Activated T-helper 17 cell treated with anti-CD3 and anti-CD28 coated beads, Interleukin-2, amount 50 U/mL, for 72 hours (primary cell): ENCODE measurements around the gene COL12A1. TPM values are rescaled to one million over a fixed set of nuclear protein-coding genes. Genes with fewer than 3 reads are reported as not detected.

ENCODE experiments used
- ATAC-seq: fragments of 150-1000 bp; cut with Tn5 transposase; replicated peaks from 2 replicates; pipeline ENCODE4 v1.10.0; 2021; ENCODE audit warnings: mild to moderate bottlenecking, moderate library complexity
- H3K27ac Mint-ChIP-seq: one replicate; pipeline ENCODE4 v1.8.0; 2022; ENCODE audit warnings: mixed read lengths
- H3K27me3 Mint-ChIP-seq: one replicate; pipeline ENCODE4 v1.8.0; 2022; ENCODE audit warnings: mixed read lengths
- H3K36me3 Mint-ChIP-seq: one replicate; pipeline ENCODE4 v1.8.0; 2022; ENCODE audit warnings: low read depth, mild to moderate bottlenecking, mixed read lengths
- H3K4me1 Mint-ChIP-seq: one replicate; pipeline ENCODE4 v1.8.0; 2022; ENCODE audit warnings: mixed read lengths
- H3K4me3 Mint-ChIP-seq: one replicate; pipeline ENCODE4 v1.8.0; 2022; ENCODE audit warnings: mild to moderate bottlenecking, mixed read lengths
- H3K9me3 Mint-ChIP-seq: one replicate; pipeline ENCODE4 v1.8.0; 2022; ENCODE audit warnings: mixed read lengths
- total RNA-seq, 2 donors: library from RNA; stranded (reverse); gene quantifications; one replicate each; pipeline ENCODE4 v1.2.3, GENCODE V29; 2022

Gene COL12A1
- not detected for total RNA-seq

- no peak for ATAC-seq
- Mint-ChIP-seq H3K27me3 (peaks cover 73% of the 10 kb centered on the region), H3K36me3 (peaks cover 6% of the 10 kb centered on the region), H3K9me3 (no peaks in the 10 kb centered on the region), H3K27ac (no peak within 1 kb of the TSS), H3K4me1 (peaks cover 25% of the 10 kb centered on the region), H3K4me3 (peak within 1 kb of the TSS; percentile 75)
These were observed at the start of gene COL12A1 for GRCh38 chr6:75205776-75206575. Gene COL12A1 (minus strand): TSS chr6:75206053. CDS start chr6:75202792, 3,261 bp downstream.

- Mint-ChIP-seq H3K9me3 (peaks cover 1% of the 10 kb centered on the region), H3K36me3 (peaks cover 29% of the 10 kb centered on the region), H3K27me3 (peaks cover 12% of the 10 kb centered on the region), H3K27ac (no peak overlapping the region), H3K4me3 (no peak overlapping the region), H3K4me1 (no peaks in the 10 kb centered on the region)
- peak; percentile 54 for ATAC-seq
These were observed 44.7 kb upstream of the COL12A1 start for GRCh38 chr6:75250552-75250951.

DNA sequence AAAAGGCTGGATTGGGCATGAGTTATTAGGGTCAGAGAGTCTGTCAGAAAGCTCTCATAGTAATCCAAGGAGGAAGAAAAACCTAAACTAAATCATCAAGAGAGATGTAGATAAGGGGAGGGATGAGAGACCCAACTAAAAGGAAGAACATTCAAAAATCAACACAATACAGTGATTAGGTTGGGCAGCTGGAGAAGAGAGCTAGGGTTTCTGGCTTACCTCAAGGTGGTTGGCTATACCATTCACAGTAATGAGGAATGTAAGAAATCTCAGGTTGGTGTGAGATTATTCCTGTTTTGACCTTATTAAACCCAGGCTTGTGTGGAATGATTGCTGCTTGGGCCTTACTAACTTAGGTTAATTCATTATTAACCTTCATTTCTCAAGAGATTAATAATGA, 44.0 kb upstream of the COL12A1 start:
- peaks cover 14% of the 10 kb centered on the region for H3K27me3 Mint-ChIP-seq
- H3K4me1 Mint-ChIP-seq: no peaks in the 10 kb centered on the region
- no peak overlapping the region for H3K4me3 Mint-ChIP-seq
- no peak for ATAC-seq
- peaks cover 3% of the 10 kb centered on the region for H3K9me3 Mint-ChIP-seq
- peak overlapping the region; percentile 25 for H3K27ac Mint-ChIP-seq
- H3K36me3 Mint-ChIP-seq: peaks cover 22% of the 10 kb centered on the region

- no peak for ATAC-seq
- Mint-ChIP-seq H3K4me1 (peaks cover 1% of the 10 kb centered on the region), H3K36me3 (peaks cover 14% of the 10 kb centered on the region), H3K27ac (no peak overlapping the region), H3K9me3 (peaks cover 3% of the 10 kb centered on the region), H3K4me3 (no peak overlapping the region), H3K27me3 (peaks cover 14% of the 10 kb centered on the region)
These were observed 40.5 kb upstream of the COL12A1 start for GRCh38 chr6:75246386-75246785.

- peak overlapping the region; percentile 85 for H3K4me3 Mint-ChIP-seq
- no peak for ATAC-seq
- peaks cover 14% of the 10 kb centered on the region for H3K27me3 Mint-ChIP-seq
- H3K27ac Mint-ChIP-seq: peak overlapping the region; percentile 93
- H3K36me3 Mint-ChIP-seq: peaks cover 37% of the 10 kb centered on the region
- peaks cover 3% of the 10 kb centered on the region for H3K9me3 Mint-ChIP-seq
- peaks cover 9% of the 10 kb centered on the region for H3K4me1 Mint-ChIP-seq
These were observed 38.3 kb upstream of the COL12A1 start for GRCh38 chr6:75244063-75244584.

DNA sequence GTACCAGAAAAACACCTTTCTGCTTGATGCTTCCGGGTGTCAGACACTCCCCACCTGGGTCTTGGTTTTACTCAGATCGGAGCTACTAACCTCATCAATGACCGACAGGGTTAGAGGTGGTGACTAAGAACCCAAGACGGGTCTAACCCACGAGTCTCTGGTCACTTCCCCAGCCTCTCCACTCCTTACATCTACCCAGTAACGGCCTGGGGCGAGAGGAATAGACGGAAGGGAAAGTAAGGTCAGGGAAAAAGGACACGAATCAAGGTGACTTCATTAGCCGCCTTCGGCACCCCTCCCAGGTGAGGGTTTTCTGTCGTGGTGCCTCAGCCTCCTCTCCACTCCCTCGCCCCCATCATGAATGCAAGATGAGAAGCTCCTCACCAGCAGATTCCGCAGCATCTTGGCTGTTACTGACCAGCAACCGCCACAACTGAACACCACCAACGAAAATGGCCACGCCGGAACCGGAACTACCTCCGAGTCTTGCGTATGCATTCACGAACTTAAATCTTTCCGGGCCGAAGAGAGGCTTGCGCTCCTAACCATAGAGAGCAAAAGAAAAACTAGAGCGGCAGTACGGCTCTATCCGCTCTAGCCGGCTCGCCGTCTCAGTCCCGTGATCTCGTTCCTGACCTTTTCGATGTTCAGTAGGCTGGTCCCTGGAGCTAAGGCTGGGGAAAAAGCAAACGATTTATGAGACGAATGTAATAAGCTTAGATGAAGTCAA, 37.6 kb upstream of the COL12A1 start, which contains the start of gene COX7A2:
Gene COX7A2, minus strand, starts transcription at position 469 of the 730 bp plus-strand sequence. Its CDS starts 67 bp downstream, at position 402.
- peaks cover 43% of the 10 kb centered on the region for H3K36me3 Mint-ChIP-seq
- ATAC-seq: peak; percentile 93
- H3K9me3 Mint-ChIP-seq: peaks cover 3% of the 10 kb centered on the region
- H3K4me3 Mint-ChIP-seq: peak within 1 kb of the TSS; percentile 85
- peaks cover 14% of the 10 kb centered on the region for H3K27me3 Mint-ChIP-seq
- peaks cover 9% of the 10 kb centered on the region for H3K4me1 Mint-ChIP-seq
- peak within 1 kb of the TSS; percentile 93 for H3K27ac Mint-ChIP-seq

DNA sequence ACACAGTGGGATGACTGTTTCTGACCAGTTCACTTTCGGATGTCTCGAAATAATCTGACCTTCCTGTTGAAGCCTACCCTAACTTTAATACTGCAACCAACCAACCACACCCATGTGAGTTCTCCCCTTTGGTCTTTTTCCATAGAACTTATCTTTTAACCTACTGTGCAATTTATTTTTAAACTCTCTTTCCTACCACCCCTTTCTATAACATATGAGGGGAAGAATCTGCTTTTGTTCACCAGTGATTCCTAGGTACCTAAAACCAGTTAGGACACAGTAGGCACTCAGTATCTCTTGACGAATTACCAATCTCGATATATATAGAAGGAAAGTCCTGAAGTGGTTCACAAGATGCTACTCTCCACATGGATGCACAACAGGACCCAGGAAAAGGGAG, 30.8 kb upstream of the COL12A1 start:
- no peaks in the 10 kb centered on the region for H3K9me3 Mint-ChIP-seq
- no peaks in the 10 kb centered on the region for H3K27me3 Mint-ChIP-seq
- ATAC-seq: no peak
- peak overlapping the region; percentile 1 for H3K27ac Mint-ChIP-seq
- H3K4me3 Mint-ChIP-seq: no peak overlapping the region
- peaks cover 54% of the 10 kb centered on the region for H3K36me3 Mint-ChIP-seq
- peaks cover 12% of the 10 kb centered on the region for H3K4me1 Mint-ChIP-seq

DNA sequence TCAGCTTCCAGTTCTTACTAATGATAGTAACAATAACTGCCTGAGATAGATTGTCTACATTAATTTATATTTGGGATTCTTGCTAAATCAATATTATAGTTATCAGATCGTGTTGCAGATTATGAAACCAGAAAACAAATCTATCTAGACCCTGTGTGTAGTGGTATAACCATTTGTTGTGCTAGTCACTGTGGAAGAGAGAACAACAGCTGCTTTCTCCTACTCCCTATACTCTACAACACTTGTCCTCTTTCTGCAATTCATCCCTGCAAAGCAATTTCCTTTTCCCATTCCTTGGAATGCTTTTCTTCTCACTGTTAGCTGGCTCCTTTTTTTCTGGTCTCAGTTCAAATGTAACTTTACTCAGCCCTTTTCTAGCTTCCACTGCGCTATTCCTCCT, 29.4 kb upstream of the COL12A1 start:
- no peak for ATAC-seq
- Mint-ChIP-seq H3K4me1 (peaks cover 3% of the 10 kb centered on the region), H3K9me3 (no peaks in the 10 kb centered on the region), H3K4me3 (no peak overlapping the region), H3K27me3 (no peaks in the 10 kb centered on the region), H3K27ac (no peak overlapping the region), H3K36me3 (peaks cover 40% of the 10 kb centered on the region)

DNA sequence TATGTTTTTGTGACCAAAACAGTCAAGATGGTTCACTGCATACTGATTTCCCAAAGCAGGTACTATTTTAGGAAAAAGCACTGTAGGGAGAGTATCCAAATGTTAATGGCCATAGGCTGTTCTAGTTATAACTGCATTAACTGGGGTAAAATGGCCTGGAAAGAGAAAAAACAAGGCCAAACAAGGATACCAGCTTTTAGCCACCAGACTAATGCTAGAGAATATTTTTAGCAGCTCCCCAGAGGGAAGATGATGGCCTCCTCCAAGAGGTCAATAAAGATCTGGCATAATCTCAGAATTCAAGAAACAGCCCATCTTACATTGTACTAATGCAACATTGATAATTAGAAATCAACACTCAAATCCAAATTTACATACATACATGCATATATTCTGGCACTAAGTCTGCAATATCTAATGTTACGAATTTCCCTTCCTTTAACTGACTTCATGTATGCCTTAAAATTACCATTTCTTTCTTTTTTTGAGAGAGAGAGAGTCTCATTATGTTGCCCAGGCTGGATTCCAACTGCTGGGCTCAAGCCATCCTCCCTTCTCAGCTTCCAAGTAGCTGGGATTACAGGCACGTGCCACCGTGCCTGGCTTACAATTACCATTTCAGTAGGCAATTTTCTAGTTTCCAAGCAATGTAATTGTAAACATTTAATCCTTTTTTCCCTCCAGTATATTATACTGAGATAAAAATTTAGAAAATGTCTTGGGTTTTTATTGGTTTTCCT, 28.4 kb upstream of the COL12A1 start:
- peaks cover 30% of the 10 kb centered on the region for H3K36me3 Mint-ChIP-seq
- peaks cover 3% of the 10 kb centered on the region for H3K4me1 Mint-ChIP-seq
- no peaks in the 10 kb centered on the region for H3K27me3 Mint-ChIP-seq
- H3K27ac Mint-ChIP-seq: no peak overlapping the region
- H3K4me3 Mint-ChIP-seq: no peak overlapping the region
- no peak for ATAC-seq
- H3K9me3 Mint-ChIP-seq: no peaks in the 10 kb centered on the region

DNA sequence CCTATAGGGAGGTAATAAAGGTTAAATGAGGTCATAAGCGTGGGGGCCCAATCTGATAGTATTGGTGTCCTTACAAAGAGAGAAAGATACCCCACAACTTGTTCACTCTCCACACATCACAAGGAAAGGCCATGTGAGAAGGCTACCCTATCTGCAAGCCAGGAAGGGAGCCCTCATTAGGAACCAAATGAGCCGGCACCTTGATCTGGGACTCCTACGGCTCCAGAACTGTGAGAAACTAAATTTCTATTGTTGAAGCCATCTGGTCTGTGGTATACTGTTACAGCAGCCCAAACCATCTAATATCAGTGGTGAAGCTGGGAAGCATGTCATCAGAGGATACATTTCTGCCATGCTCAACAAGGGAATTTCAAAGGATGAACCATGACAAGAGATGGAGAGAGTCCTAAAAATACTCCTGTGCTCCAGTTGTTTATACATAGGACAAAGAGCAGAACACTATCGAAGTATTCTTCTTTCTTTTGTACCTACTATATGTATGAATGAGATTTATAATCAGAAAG, 27.3 kb upstream of the COL12A1 start:
- Mint-ChIP-seq H3K36me3 (peaks cover 19% of the 10 kb centered on the region), H3K27me3 (no peaks in the 10 kb centered on the region), H3K9me3 (no peaks in the 10 kb centered on the region), H3K4me1 (peaks cover 3% of the 10 kb centered on the region), H3K27ac (no peak overlapping the region), H3K4me3 (no peak overlapping the region)
- no peak for ATAC-seq

DNA sequence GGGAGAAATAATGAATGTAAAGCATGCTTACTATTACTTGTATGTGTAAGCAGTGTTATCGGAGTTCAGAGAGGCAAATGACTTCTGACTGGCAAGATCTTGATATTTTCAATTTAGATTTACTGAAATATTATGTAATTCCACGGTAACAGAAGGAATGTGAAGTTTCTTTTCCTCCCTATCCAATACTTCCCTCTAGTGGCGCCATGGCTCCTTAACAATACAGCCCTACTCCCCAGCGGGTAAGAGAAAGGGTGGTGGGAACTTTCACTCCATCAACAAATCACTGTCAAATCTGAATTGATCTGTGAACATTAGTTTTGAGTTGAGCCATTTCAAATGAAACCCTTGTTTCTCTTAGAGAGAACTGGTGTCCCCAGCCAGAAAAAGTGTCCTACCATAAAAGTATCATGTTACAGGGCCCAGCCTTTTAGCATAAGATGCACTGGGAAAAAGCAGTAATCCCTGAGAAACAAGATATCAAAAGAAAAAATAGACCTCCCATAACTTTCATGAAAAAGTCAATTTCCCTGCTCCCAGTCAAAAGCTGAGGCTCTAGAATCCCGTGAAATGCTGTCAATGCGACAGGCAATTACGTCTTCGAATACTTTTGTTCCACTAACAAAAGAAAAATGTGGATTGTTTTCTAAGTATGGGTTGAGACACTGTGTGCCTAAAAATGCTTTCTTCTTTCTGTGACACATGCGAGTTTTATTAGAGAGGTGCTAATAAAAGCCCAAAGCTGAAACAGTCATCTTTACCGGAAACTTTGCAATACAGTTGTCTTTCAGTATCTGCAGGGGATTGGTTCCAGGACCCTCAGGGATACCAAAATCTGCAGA, 24.9 kb upstream of the COL12A1 start:
- ATAC-seq: no peak
- H3K27me3 Mint-ChIP-seq: no peaks in the 10 kb centered on the region
- no peak overlapping the region for H3K4me3 Mint-ChIP-seq
- H3K27ac Mint-ChIP-seq: no peak overlapping the region
- no peaks in the 10 kb centered on the region for H3K36me3 Mint-ChIP-seq
- no peaks in the 10 kb centered on the region for H3K4me1 Mint-ChIP-seq
- H3K9me3 Mint-ChIP-seq: no peaks in the 10 kb centered on the region

DNA sequence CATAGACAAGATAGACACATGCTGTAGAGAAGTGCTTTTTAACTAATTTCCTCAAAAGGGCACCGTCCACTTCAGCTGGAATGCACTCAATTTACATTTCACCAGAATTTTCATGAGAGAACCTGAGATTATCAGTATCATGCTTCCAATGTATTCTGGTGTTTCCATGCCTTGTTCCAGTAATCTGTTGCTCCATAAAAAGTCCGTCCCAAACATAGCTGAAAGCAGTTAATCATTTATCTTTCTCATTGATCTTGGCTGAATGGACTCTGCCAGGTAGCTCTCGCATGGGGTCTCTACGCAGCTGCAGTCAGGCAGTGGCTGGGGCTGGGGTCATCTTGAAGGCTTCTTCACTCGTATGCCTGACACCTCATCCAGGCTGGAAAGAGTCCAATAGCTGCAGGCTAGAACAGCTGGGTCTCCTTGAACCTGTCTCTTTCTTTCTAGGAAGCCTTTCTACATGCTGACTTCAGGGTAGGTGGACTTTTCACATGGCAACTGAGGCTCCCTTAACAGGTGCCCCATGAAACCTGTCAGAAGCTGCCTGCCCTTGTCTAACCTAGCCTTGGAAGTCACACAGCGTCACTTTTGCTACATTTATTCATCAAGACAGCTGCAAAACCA, 18.6 kb upstream of the COL12A1 start:
- Mint-ChIP-seq H3K4me3 (no peak overlapping the region), H3K27ac (no peak overlapping the region), H3K4me1 (no peaks in the 10 kb centered on the region), H3K36me3 (no peaks in the 10 kb centered on the region), H3K27me3 (peaks cover 14% of the 10 kb centered on the region), H3K9me3 (no peaks in the 10 kb centered on the region)
- no peak for ATAC-seq

GRCh38 chr6:75223428-75223827, 17.6 kb upstream of the COL12A1 start:
- Mint-ChIP-seq H3K4me3 (no peak overlapping the region), H3K27ac (no peak overlapping the region), H3K9me3 (no peaks in the 10 kb centered on the region), H3K27me3 (peaks cover 18% of the 10 kb centered on the region), H3K36me3 (no peaks in the 10 kb centered on the region), H3K4me1 (no peaks in the 10 kb centered on the region)
- ATAC-seq: no peak
